Smooth muscle cell (in vitro differentiated cells): ENCODE data around the gene FNDC4. TPM values are rescaled to one million over a fixed set of nuclear protein-coding genes. Genes with fewer than 3 reads are reported as not detected.
"Not testable (repeated sequence)": the region's sequence is repeated elsewhere in the genome, so short reads cannot be mapped to it uniquely, and the experiment has no call there.

Experiments
- DNase-seq: peaks from one replicate; lab custom pipeline; 2025; ENCODE audit not compliant: unreplicated experiment; lab: John Stamatoyannopoulos, UW
- H2AFZ ChIP-seq: fragments of 200-600 bp; sonication (generic); 2 replicates; pipeline ENCODE4 v1.6.0; 2016; ENCODE audit warnings: antibody characterized with exemption, low read depth, mild to moderate bottlenecking
- H3F3A ChIP-seq: fragments of 200-600 bp; sonication (generic); 2 replicates; pipeline ENCODE4 v1.6.0; 2017; ENCODE audit warnings: antibody characterized with exemption, low read depth
- H3K27ac ChIP-seq: fragments of 200-600 bp; sonication (generic); 2 replicates; pipeline ENCODE4 v1.5.1; 2016; ENCODE audit warnings: low read depth, mild to moderate bottlenecking
- H3K27me3 ChIP-seq: fragments of 200-600 bp; sonication (generic); 2 replicates; pipeline ENCODE4 v1.6.1; 2016; ENCODE audit warnings: low read depth, mild to moderate bottlenecking
- H3K36me3 ChIP-seq: fragments of 200-600 bp; sonication (generic); 2 replicates; pipeline ENCODE4 v1.5.1; 2016; ENCODE audit warnings: low read depth
- H3K4me1 ChIP-seq: fragments of 200-600 bp; sonication (generic); 2 replicates; pipeline ENCODE4 v1.5.1; 2016; ENCODE audit warnings: low read depth
- H3K4me2 ChIP-seq: fragments of 200-600 bp; sonication (generic); 2 replicates; pipeline ENCODE4 v1.6.0; 2016; ENCODE audit warnings: mild to moderate bottlenecking
- H3K4me3 ChIP-seq: fragments of 200-600 bp; sonication (generic); 2 replicates; pipeline ENCODE4 v1.5.1; 2016; ENCODE audit warnings: mild to moderate bottlenecking
- H3K79me2 ChIP-seq: fragments of 200-600 bp; sonication (generic); 2 replicates; pipeline ENCODE4 v1.6.0; 2016; ENCODE audit warnings: low read depth, mild to moderate bottlenecking
- H3K9ac ChIP-seq: fragments of 200-600 bp; sonication (generic); 2 replicates; pipeline ENCODE4 v1.6.0; 2016; ENCODE audit warnings: low read depth
- H3K9me3 ChIP-seq: fragments of 200-600 bp; sonication (generic); replicated peaks from 2 replicates; pipeline ENCODE4 v1.5.1; 2016; ENCODE audit warnings: low read depth
- H4K20me1 ChIP-seq: fragments of 200-600 bp; sonication (generic); 2 replicates; pipeline ENCODE4 v1.6.0; 2016; ENCODE audit warnings: low read depth
- whole genome bisulfite sequencing: methylation state at CpG from one replicate; pipeline ENCODE4 v1.1.7; 2016; ENCODE audit warnings: low lambda C conversion rate; 5-methylcytosine and 5-hydroxymethylcytosine counted together
- polyA plus RNA-seq: library from polyadenylated mRNA; unstranded; fragments of >200 nt; fragmentation: Nextera tagmentation; extraction: Ambion mirVana; gene quantifications from 2 replicates; pipeline ENCODE4 v1.2.1, GENCODE V29; 2016
- total RNA-seq: library from RNA; depleted of rRNA; stranded (reverse); fragments of >200 nt; gene quantifications from 2 replicates; pipeline ENCODE4 v1.2.3, GENCODE V29; 2014
- TF ChIP-seq, protein P1 (sequence below): fragments of 200-600 bp; sonication (generic); IDR thresholded peaks from 2 replicates; pipeline ENCODE4 v1.5.1; 2017; ENCODE audit warnings: borderline replicate concordance, mild to moderate bottlenecking, antibody characterized with exemption; ENCODE audit not compliant: insufficient read depth, poor library complexity, severe bottlenecking

Gene FNDC4, protein sequence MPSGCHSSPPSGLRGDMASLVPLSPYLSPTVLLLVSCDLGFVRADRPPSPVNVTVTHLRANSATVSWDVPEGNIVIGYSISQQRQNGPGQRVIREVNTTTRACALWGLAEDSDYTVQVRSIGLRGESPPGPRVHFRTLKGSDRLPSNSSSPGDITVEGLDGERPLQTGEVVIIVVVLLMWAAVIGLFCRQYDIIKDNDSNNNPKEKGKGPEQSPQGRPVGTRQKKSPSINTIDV
- 6.7 and 8.8 TPM in 2 replicates for total RNA-seq
- polyA plus RNA-seq: 20.3 and 24.1 TPM in 2 replicates

DNA sequence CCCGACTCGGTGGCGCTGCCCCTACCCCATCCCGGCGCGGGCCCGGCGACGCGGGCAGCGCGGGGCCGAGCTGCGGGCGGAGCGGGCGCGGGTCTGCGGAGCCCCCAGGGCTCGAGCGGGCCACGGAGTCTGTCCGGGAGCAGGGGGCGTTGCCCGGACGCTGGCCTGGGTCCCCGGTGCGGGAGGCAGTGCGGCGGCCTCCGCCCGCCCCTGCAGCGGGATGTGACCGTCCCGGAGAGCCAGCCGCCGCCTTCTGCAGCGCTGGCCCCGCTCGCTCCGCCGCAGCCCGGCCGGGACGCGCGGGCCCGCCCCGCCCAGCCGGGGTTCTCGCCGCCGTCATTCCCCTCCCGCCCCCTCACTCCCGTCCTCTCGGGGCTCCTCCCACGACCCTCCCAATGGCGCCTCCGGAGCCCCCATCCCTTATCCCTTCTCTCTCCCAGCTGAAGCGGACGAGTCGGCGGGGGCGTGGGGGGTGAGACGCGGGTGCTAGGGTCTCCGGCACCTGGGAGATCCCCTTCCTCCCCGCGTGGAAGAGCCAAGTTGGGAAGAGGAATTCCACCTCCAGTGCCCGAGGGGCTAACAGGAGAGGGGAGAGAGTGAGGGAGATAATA lies at the start of gene FNDC4:
Gene FNDC4 (minus strand): TSS at position 257 of the 611 bp plus-strand sequence. CDS start 521 bp downstream, outside the sequence.
- Histone ChIP-seq H3K4me3 (peak within 1 kb of the TSS; percentile 89), H3K79me2 (no peaks in the 10 kb centered on the region), H3K4me2 (peak within 1 kb of the TSS; percentile 100), H3K9ac (peak within 1 kb of the TSS; percentile 75), H4K20me1 (no peaks in the 10 kb centered on the region), H3F3A (peaks cover 3% of the 10 kb centered on the region), H2AFZ (peak within 1 kb of the TSS; percentile 100), H3K9me3 (no peaks in the 10 kb centered on the region), H3K4me1 (peaks cover 5% of the 10 kb centered on the region), H3K36me3 (no peaks in the 10 kb centered on the region), H3K27ac (no peak within 1 kb of the TSS), H3K27me3 (peaks cover 23% of the 10 kb centered on the region)
- no peak for DNase-seq
- 0% methylated on average over 30 of the region's 70 CpGs for WGBS
- TF ChIP-seq, protein P1, sequence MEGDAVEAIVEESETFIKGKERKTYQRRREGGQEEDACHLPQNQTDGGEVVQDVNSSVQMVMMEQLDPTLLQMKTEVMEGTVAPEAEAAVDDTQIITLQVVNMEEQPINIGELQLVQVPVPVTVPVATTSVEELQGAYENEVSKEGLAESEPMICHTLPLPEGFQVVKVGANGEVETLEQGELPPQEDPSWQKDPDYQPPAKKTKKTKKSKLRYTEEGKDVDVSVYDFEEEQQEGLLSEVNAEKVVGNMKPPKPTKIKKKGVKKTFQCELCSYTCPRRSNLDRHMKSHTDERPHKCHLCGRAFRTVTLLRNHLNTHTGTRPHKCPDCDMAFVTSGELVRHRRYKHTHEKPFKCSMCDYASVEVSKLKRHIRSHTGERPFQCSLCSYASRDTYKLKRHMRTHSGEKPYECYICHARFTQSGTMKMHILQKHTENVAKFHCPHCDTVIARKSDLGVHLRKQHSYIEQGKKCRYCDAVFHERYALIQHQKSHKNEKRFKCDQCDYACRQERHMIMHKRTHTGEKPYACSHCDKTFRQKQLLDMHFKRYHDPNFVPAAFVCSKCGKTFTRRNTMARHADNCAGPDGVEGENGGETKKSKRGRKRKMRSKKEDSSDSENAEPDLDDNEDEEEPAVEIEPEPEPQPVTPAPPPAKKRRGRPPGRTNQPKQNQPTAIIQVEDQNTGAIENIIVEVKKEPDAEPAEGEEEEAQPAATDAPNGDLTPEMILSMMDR: no peak

DNA sequence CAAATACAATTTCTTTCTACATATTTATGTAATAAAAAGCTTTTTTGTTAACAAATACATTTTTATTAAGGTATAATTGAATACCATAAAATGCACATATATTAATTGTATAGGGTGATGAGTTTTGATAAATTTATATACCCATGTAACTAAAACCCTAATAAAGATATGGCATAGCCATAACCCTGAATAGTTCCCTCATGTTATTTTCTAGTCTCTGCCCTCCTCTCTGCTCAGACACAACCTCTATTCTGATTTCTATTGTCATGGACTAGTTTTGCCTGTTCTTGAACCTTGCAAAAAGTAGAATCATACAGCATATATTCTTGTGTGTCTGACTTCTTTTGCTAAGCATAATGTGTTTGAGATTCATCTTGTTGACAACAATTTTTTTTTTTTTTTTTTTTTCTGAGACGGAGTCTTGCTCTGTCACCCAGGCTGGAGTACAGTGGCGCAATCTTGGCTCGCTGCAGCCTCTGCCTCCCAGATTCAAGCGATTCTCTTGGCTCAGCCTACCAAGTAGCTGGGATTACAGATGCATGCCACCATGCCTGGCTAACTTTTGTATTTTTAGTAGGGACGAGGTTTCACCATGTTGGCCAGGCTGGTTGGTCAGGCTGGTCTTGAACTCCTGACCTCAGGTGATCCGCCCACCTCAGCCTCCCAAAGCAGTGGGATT lies 49.3 kb upstream of the FNDC4 start:
- no peak for DNase-seq
- H4K20me1 ChIP-seq: no peaks in the 10 kb centered on the region
- WGBS: 92% methylated on average over 6 of the region's 6 CpGs
- no peak overlapping the region for H2AFZ ChIP-seq
- no peaks in the 10 kb centered on the region for H3K4me1 ChIP-seq
- no peak overlapping the region for H3K27ac ChIP-seq
- no peak overlapping the region for H3K9ac ChIP-seq
- no peaks in the 10 kb centered on the region for H3K36me3 ChIP-seq
- H3K9me3 ChIP-seq: no peaks in the 10 kb centered on the region
- no peak overlapping the region for H3K4me3 ChIP-seq
- H3K79me2 ChIP-seq: no peaks in the 10 kb centered on the region
- H3F3A ChIP-seq: no peaks in the 10 kb centered on the region
- H3K27me3 ChIP-seq: peaks cover 3% of the 10 kb centered on the region
- no peak overlapping the region for H3K4me2 ChIP-seq
- TF ChIP-seq, protein P1: no peak

DNA sequence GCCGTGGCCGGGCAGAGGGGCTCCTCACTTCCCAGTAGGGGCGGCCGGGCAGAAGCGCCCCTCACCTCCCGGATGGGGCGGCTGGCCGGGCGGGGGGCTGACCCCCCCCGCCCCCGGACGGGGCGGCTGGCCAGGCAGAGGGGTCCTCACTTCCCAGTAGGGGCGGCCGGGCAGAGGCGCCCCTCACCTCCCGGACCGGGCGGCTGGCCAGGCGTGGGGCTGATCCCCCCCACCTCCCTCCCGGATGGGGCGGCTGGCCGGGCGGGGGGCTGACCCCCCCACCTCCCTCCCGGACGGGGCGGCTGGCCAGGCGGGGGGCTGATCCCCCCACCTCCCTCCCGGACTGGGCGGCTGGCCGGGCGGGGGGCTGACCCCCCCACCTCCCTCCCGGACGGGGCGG lies 44.6 kb upstream of the FNDC4 start:
- not testable (repeated sequence) for H3K9me3 ChIP-seq, H3K4me1 ChIP-seq, H3K9ac ChIP-seq, H3K4me2 ChIP-seq, H3K79me2 ChIP-seq, H3K36me3 ChIP-seq, H4K20me1 ChIP-seq, H2AFZ ChIP-seq, DNase-seq, H3F3A ChIP-seq, H3K27ac ChIP-seq, H3K4me3 ChIP-seq
- WGBS: 90% methylated on average over 5 of the region's 35 CpGs
- H3K27me3 ChIP-seq: peaks cover 12% of the 10 kb centered on the region

DNA sequence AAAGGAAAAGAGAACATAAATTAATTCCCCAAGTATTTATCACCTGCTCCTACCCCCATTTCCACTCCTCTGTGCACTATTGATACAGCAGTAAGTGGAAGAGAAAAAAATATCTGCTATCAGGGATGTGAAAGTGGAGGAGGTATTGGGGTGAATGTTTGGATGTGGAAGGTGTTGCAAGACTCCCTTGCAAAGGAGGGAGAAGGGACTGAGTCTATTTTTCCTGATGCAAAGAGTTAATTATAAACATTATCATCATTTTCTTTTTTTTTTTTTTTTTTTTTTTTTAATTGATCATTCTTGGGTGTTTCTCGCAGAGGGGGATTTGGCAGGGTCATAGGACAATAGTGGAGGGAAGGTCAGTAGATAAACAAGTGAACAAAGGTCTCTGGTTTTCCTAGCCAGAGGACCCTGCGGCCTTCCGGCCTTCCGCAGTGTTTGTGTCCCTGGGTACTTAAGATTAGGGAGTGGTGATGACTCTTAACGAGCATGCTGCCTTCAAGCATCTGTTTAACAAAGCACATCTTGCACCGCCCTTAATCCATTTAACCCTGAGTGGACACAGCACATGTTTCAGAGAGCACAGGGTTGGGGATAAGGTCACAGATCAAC lies 43.9 kb upstream of the FNDC4 start:
- H3K9ac ChIP-seq, H3K4me3 ChIP-seq, H2AFZ ChIP-seq, DNase-seq, H3K79me2 ChIP-seq, H3F3A ChIP-seq, H3K9me3 ChIP-seq, H3K27ac ChIP-seq, H4K20me1 ChIP-seq, H3K4me1 ChIP-seq, H3K4me2 ChIP-seq, H3K36me3 ChIP-seq: not testable (repeated sequence)
- WGBS: 90% methylated on average over 2 of the region's 6 CpGs
- peaks cover 19% of the 10 kb centered on the region for H3K27me3 ChIP-seq
